GM23338 (cell line): ENCODE data around the gene ITPR2.

Source experiments
- EZH2 ChIP-seq: fragments of 200-600 bp; sonication (generic); IDR thresholded peaks from one replicate; pipeline ENCODE4 v1.8.0; 2017; ENCODE audit warnings: antibody characterized with exemption, mild to moderate bottlenecking, low read depth; ENCODE audit not compliant: unreplicated experiment
- JUNB ChIP-seq: IDR thresholded peaks from one replicate; pipeline ENCODE4 v1.6.1; 2016; ENCODE audit warnings: antibody characterized with exemption; ENCODE audit not compliant: unreplicated experiment
- POLR2AphosphoS5 ChIP-seq: IDR thresholded peaks from 2 replicates; pipeline ENCODE4 v1.6.1; 2016; ENCODE audit warnings: antibody characterized with exemption, low read depth
- TF ChIP-seq, protein P1 (sequence below), 2 experiments: fragments of 200-600 bp in 1 of 2; sonication (generic) in 1 of 2; conservative IDR thresholded peaks; 2 replicates each; pipeline versions ENCODE4 v1.5.1 to v1.6.1; 2016 to 2017; ENCODE audit warnings: antibody characterized with exemption in 2 of 2, low read depth in 2 of 2, mild to moderate bottlenecking in 2 of 2, moderate library complexity in 1 of 2
- TF ChIP-seq, protein P2 (sequence below): IDR thresholded peaks from one replicate; pipeline ENCODE4 v1.6.1; 2018; ENCODE audit warnings: antibody characterized with exemption; ENCODE audit not compliant: unreplicated experiment

DNA sequence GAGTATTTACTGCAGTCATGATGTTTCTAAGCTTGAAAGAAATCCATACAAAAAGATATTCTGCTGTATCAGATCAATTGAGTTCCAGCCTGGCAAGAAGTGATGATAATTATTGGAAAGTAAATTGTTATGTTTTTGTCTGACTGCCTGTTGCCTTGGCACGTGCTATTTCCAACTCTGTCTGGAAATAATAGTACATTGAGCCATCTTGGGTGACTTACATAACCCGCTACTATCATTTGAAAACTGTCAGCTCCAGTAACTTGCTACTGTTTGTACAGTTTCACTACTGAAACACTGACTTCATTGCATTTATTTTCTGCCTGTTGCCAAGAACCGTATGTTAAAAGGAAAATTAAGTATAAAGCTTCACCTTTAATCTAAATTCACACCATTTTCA lies 318.6 kb downstream of the ITPR2 start:
- no peak for TF ChIP-seq JUNB
- TF ChIP-seq, protein P1, sequence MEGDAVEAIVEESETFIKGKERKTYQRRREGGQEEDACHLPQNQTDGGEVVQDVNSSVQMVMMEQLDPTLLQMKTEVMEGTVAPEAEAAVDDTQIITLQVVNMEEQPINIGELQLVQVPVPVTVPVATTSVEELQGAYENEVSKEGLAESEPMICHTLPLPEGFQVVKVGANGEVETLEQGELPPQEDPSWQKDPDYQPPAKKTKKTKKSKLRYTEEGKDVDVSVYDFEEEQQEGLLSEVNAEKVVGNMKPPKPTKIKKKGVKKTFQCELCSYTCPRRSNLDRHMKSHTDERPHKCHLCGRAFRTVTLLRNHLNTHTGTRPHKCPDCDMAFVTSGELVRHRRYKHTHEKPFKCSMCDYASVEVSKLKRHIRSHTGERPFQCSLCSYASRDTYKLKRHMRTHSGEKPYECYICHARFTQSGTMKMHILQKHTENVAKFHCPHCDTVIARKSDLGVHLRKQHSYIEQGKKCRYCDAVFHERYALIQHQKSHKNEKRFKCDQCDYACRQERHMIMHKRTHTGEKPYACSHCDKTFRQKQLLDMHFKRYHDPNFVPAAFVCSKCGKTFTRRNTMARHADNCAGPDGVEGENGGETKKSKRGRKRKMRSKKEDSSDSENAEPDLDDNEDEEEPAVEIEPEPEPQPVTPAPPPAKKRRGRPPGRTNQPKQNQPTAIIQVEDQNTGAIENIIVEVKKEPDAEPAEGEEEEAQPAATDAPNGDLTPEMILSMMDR (conservative IDR thresholded peaks at IDR 0.05; ENCODE audit: low read depth in 2 of 2): no peak
- no peak for TF ChIP-seq EZH2
- TF ChIP-seq, protein P2, sequence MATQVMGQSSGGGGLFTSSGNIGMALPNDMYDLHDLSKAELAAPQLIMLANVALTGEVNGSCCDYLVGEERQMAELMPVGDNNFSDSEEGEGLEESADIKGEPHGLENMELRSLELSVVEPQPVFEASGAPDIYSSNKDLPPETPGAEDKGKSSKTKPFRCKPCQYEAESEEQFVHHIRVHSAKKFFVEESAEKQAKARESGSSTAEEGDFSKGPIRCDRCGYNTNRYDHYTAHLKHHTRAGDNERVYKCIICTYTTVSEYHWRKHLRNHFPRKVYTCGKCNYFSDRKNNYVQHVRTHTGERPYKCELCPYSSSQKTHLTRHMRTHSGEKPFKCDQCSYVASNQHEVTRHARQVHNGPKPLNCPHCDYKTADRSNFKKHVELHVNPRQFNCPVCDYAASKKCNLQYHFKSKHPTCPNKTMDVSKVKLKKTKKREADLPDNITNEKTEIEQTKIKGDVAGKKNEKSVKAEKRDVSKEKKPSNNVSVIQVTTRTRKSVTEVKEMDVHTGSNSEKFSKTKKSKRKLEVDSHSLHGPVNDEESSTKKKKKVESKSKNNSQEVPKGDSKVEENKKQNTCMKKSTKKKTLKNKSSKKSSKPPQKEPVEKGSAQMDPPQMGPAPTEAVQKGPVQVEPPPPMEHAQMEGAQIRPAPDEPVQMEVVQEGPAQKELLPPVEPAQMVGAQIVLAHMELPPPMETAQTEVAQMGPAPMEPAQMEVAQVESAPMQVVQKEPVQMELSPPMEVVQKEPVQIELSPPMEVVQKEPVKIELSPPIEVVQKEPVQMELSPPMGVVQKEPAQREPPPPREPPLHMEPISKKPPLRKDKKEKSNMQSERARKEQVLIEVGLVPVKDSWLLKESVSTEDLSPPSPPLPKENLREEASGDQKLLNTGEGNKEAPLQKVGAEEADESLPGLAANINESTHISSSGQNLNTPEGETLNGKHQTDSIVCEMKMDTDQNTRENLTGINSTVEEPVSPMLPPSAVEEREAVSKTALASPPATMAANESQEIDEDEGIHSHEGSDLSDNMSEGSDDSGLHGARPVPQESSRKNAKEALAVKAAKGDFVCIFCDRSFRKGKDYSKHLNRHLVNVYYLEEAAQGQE: no peak
- no peak for TF ChIP-seq POLR2AphosphoS5
